Heart right ventricle (tissue), 16 donors: ENCODE data around the gene ABHD2. TPM values are rescaled to one million over a fixed set of nuclear protein-coding genes. Genes with fewer than 3 reads are reported as not detected.
A peak's percentile ranks its signal among the peaks of the same experiment; 100 is the strongest.
"Not testable (repeated sequence)": the region's sequence is repeated elsewhere in the genome, so short reads cannot be mapped to it uniquely, and the experiment has no call there.

Source experiments
- ATAC-seq, 8 donors: fragments of 200-7000 bp; cut with Tn5 transposase; one replicate each; pipeline ENCODE4 v1.9.1; 2020; ENCODE audit warnings: mild to moderate bottlenecking in 8 of 8, moderate library complexity in 8 of 8, moderate number of reproducible peaks in 1 of 8
- DNase-seq, 2 donors: peaks; one replicate each; pipeline ENCODE4 v3.0.0-alpha.2; 2020
- H3K27ac ChIP-seq, 10 donors: fragments of 200-600 bp; sonication (generic) in 2 of 10; one replicate each; pipeline versions ENCODE4 v1.5.0 to v1.8.0; 2020 to 2022; ENCODE audit warnings: mild to moderate bottlenecking in 3 of 10
- H3K27me3 ChIP-seq, 7 donors: fragments of 200-600 bp; one replicate each; pipeline ENCODE4 v1.8.0; 2021 to 2022; ENCODE audit warnings: mild to moderate bottlenecking in 2 of 7
- H3K36me3 ChIP-seq, 9 donors: fragments of 200-600 bp; sonication (generic) in 1 of 9; one replicate each; pipeline versions ENCODE4 v1.5.0 to v1.8.0; 2020 to 2022; ENCODE audit warnings: mild to moderate bottlenecking in 2 of 9
- H3K4me1 ChIP-seq, 9 donors: fragments of 200-600 bp; sonication (generic) in 1 of 9; one replicate each; pipeline versions ENCODE4 v1.5.0 to v1.8.0; 2020 to 2022; ENCODE audit warnings: mild to moderate bottlenecking in 4 of 9
- H3K4me3 ChIP-seq, 10 donors: fragments of 200-600 bp; sonication (generic) in 2 of 10; one replicate each; pipeline versions ENCODE4 v1.5.0 to v1.8.0; 2020 to 2022; ENCODE audit warnings: mild to moderate bottlenecking in 7 of 10, moderate library complexity in 2 of 10
- H3K9me3 ChIP-seq, 11 donors: fragments of 200-600 bp in 10 of 11; sonication (generic) in 2 of 11; one replicate each; pipeline versions ENCODE4 v1.5.0 to v1.8.0; 2013 to 2022; ENCODE audit warnings: mild to moderate bottlenecking in 2 of 11, control low read depth in 1 of 11, moderate library complexity in 1 of 11
- CTCF ChIP-seq, 9 donors: fragments of 200-600 bp; sonication (generic) in 2 of 9; IDR thresholded peaks; one replicate each; pipeline versions ENCODE4 v1.5.0 to v1.8.0; 2021 to 2022; ENCODE audit warnings: antibody characterized with exemption in 9 of 9, mild to moderate bottlenecking in 5 of 9, moderate library complexity in 1 of 9
- WGBS, 2 donors: extraction: QIAGEN DNeasy Blood & Tissue Kit; methylation state at CpG; one replicate each; pipeline ENCODE4 v1.1.7; 2013; ENCODE audit warnings: inconsistent platforms in 1 of 2; 5-methylcytosine and 5-hydroxymethylcytosine counted together
- intact Hi-C, 10 donors: fragments of 100-400 bp; cut with DNase I; formaldehyde crosslinking; loops; one replicate each; pipeline versions ENCODE4 v1.11.1 to v1.14.2; 2022
- polyA plus RNA-seq, 2 donors: library from polyadenylated mRNA; stranded (reverse); fragments of 200-250 nt; gene quantifications; one replicate each; pipeline ENCODE4 v1.2.3, GENCODE V29; 2013
- total RNA-seq, 10 donors: library from RNA; stranded (reverse); fragmentation: NEBNext Ultra II Directional in 3 of 10; extraction: Animal tissue kit (Norgen Biotek cat#: 25700) in 3 of 10; gene quantifications; one replicate each; pipeline versions ENCODE4 v1.2.1 to v1.2.4, GENCODE V29; 2021 to 2023
- donor health status: Arrhythmogenic right ventricular cardiomyopathy.
- donor health status: ischemic (EF 13 %, LVEDD 7.1; RV severe dilation, severe dysfunction).
- donor health status: healthy with polysubstance abuse.
- donor health status: DM: no; HTN: yes; CAD: no.
- donor health status: DM: no; HTN: no; CAD: no.
- donor health status: ischemic (EF 25% LVEDD 6.9; RV normal size, moderate dysfunction).
- donor health status: ischemic (EF 25% LVEDD 5.7; RV mildly dilated, moderate dysfunction).
- donor health status: healthy.
- donor health status: DM: yes; HTN: yes; CAD: no.
- donor health status: Ischemic cardiomyopathy.
- donor health status: ischemic (EF 35%, LVEDD 5.7; RV mildly dilated, moderate dysfunction).
- donor health status: nonischemic (EF 11% LVEDD 7.7; RV severe dilation, severe dysfunction).
- donor health status: DM: yes; HTN: yes; CAD: no.
- donor health status: PGD.
- donor health status: ischemic (EF 29% LVEDD 5.4; RV normal size, mild dysfunction).
- donor health status: nonischemic (EF 23%, LVEDD 6.1; RV moderate dilation, normal function).

The ABHD2 gene
- total and polyA plus RNA-seq, 12 donors: 9.1 to 201 (median 119) TPM

- Histone ChIP-seq H3K4me3 (peak within 1 kb of the TSS; percentile 30 to 87 (median 73)), H3K36me3 (peaks cover 0 to 16% (median 0%) of the 10 kb centered on the region in 9 donors), H3K4me1 (peaks cover 4 to 23% (median 14%) of the 10 kb centered on the region in 9 donors), H3K9me3 (peaks cover 0 to 4% (median 0%) of the 10 kb centered on the region in 11 donors), H3K27me3 (no peaks in the 10 kb centered on the region), H3K27ac (peak within 1 kb of the TSS in 9 of 10 donors; percentile 2 to 82 (median 34))
- ATAC-seq (peak; percentile 98 to 100 (median 99)), DNase-seq (peak; percentile 94 to 96)
- intact Hi-C loops: loop anchor here in 2 of 10 donors (5.0 to 10.0 kb wide), 2 partner anchors 37 to 339 kb away; no protein-coding TSS in a partner anchor
- TF ChIP-seq CTCF (IDR thresholded peaks at IDR 0.05): peak in 8 of 9 donors; percentile 26 to 73 (median 58)
- 0 to 1% methylated on average over 69 of the region's 69 CpGs for WGBS, 2 donors
Measured at GRCh38 chr15:89243691-89244573, 155.7 kb downstream of the ABHD2 start, which contains the start of gene FANCI. Gene FANCI, plus strand, starts transcription at chr15:89243979. Its CDS starts 3,669 bp downstream, at chr15:89247648.

- peaks cover 0 to 22% (median 0%) of the 10 kb centered on the region in 9 donors for H3K36me3 ChIP-seq
- TF ChIP-seq CTCF (IDR thresholded peaks at IDR 0.05): no peak
- peak overlapping the region in 1 of 10 donors; percentile 82 for H3K27ac ChIP-seq
- H3K4me1 ChIP-seq: peaks cover 4 to 23% (median 14%) of the 10 kb centered on the region in 9 donors
- ATAC-seq (no peak), DNase-seq (no peak)
- intact Hi-C loops: loop anchor here in 2 of 10 donors (5.0 to 10.0 kb wide), 2 partner anchors 37 to 340 kb away; no protein-coding TSS in a partner anchor
- H3K27me3 ChIP-seq: no peaks in the 10 kb centered on the region
- H3K9me3 ChIP-seq: peaks cover 0 to 4% (median 0%) of the 10 kb centered on the region in 11 donors
- peak overlapping the region; percentile 30 to 87 (median 73) for H3K4me3 ChIP-seq
- WGBS, 2 donors: 0% methylated on average over 6 of the region's 6 CpGs
Measured at GRCh38 chr15:89244574-89244903, 156.3 kb downstream of the ABHD2 start.

- 74 to 79% methylated on average over 2 of the region's 2 CpGs for WGBS, 2 donors
- Histone ChIP-seq H3K27ac (no peak overlapping the region), H3K9me3 (no peaks in the 10 kb centered on the region), H3K4me3 (no peak overlapping the region), H3K27me3 (no peaks in the 10 kb centered on the region), H3K36me3 (peaks cover 0 to 41% (median 0%) of the 10 kb centered on the region in 9 donors), H3K4me1 (peaks cover 4 to 23% (median 14%) of the 10 kb centered on the region in 9 donors)
- DNase-seq (no peak), ATAC-seq (no peak)
- intact Hi-C loops: loop anchor here in 1 of 10 donors (10.0 kb wide), 1 partner anchor 343 kb away; no protein-coding TSS in a partner anchor
- TF ChIP-seq CTCF (IDR thresholded peaks at IDR 0.05): no peak
Measured at GRCh38 chr15:89247446-89247845, 159.2 kb downstream of the ABHD2 start.

- H3K4me3 ChIP-seq: no peak overlapping the region
- no peaks in the 10 kb centered on the region for H3K9me3 ChIP-seq
- H3K36me3 ChIP-seq: peaks cover 0 to 41% (median 0%) of the 10 kb centered on the region in 9 donors
- peaks cover 4 to 18% (median 12%) of the 10 kb centered on the region in 9 donors for H3K4me1 ChIP-seq
- 97 to 98% methylated on average over 2 of the region's 2 CpGs for WGBS, 2 donors
- DNase-seq: no peak
- intact Hi-C loops: loop anchor here in 1 of 10 donors (10.0 kb wide), 1 partner anchor 344 kb away; no protein-coding TSS in a partner anchor
- H3K27ac ChIP-seq: no peak overlapping the region
- TF ChIP-seq CTCF (IDR thresholded peaks at IDR 0.05): no peak
- H3K27me3 ChIP-seq: no peaks in the 10 kb centered on the region
- no peak for ATAC-seq
Measured at GRCh38 chr15:89248584-89248983, 160.3 kb downstream of the ABHD2 start.

GRCh38 chr15:89250142-89250541, 161.9 kb downstream of the ABHD2 start:
- H3K27ac ChIP-seq, H3K9me3 ChIP-seq, DNase-seq, intact Hi-C loops, ATAC-seq, H3K4me1 ChIP-seq, H3K27me3 ChIP-seq, H3K4me3 ChIP-seq: not testable (repeated sequence)
- peaks cover 0 to 48% (median 0%) of the 10 kb centered on the region in 9 donors for H3K36me3 ChIP-seq
- WGBS, 2 donors: 93 to 95% methylated on average over 5 of the region's 5 CpGs
